Thoracic aorta (tissue), 2 donors: ENCODE results near the gene PLXDC2. TPM values are rescaled to one million over a fixed set of nuclear protein-coding genes. Genes with fewer than 3 reads are reported as not detected.

Experiments
- ATAC-seq: fragments of 150-250 bp; one replicate; pipeline ENCODE4 v1.8.0; 2017; ENCODE audit warnings: low read depth; ENCODE audit not compliant: insufficient number of reproducible peaks, low FRiP score
- DNase-seq: peaks from one replicate; pipeline ENCODE4 v3.0.0-alpha.2; 2020; ENCODE audit warnings: low spot score
- H3K27ac ChIP-seq, 2 donors: fragments of 200-600 bp; sonication (generic); 1 replicate in 1 of 2; 2 replicates in 1 of 2; pipeline ENCODE4 v1.5.1; 2016; ENCODE audit warnings: mild to moderate bottlenecking in 2 of 2, moderate library complexity in 2 of 2
- H3K27me3 ChIP-seq: fragments of 200-600 bp; sonication (generic); replicated peaks from 2 replicates; pipeline ENCODE4 v1.6.0; 2016; ENCODE audit warnings: mild to moderate bottlenecking; ENCODE audit not compliant: insufficient read depth
- H3K36me3 ChIP-seq: fragments of 200-600 bp; sonication (generic); one replicate; pipeline ENCODE4 v1.5.1; 2016
- H3K4me1 ChIP-seq, 2 donors: fragments of 200-600 bp; sonication (generic); 1 replicate in 1 of 2; 2 replicates in 1 of 2; pipeline versions ENCODE4 v1.5.1 to v1.6.0; 2016; ENCODE audit warnings: low read depth in 2 of 2, mild to moderate bottlenecking in 1 of 2; ENCODE audit not compliant: control insufficient read depth in 1 of 2
- H3K4me3 ChIP-seq: fragments of 200-600 bp; sonication (generic); 2 replicates; pipeline ENCODE4 v1.5.1; 2016; ENCODE audit warnings: mild to moderate bottlenecking
- H3K9me3 ChIP-seq: fragments of 200-600 bp; sonication (generic); 2 replicates; pipeline ENCODE4 v1.5.1; 2016
- total RNA-seq, 2 donors: library from RNA; depleted of rRNA; stranded (reverse); fragments of >200 nt; gene quantifications; one replicate each; pipeline versions ENCODE4 v1.1.0 to v1.2.3, GENCODE V29; 2016
- TF ChIP-seq, protein P1 (sequence below): fragments of 200-600 bp; sonication (generic); IDR thresholded peaks from one replicate; pipeline ENCODE4 v1.5.1; 2019; ENCODE audit warnings: antibody characterized with exemption

The PLXDC2 gene
- total RNA-seq, 2 donors from 2014 or later, result 105 to 155 TPM

DNA sequence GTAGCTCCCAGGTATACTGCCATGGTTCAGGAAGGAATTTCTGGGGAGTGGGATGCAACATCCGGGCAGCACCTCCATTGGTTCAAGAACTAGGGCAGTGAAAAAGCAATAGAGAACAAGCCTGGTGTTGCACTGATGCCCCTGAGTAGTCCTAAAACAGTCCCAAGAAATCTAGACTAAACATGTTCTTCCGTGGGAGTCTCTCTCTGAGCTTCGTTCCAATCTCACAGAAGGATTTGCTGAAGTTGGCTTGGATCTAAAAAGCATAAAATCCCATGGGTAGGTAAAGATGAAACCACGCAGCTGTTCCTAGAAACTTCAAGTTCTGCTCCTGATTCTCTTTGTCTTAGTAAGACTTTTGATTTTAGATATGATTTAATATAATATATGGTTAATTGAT is 154.5 kb downstream of the PLXDC2 start:
- Histone ChIP-seq H3K36me3 (no peaks in the 10 kb centered on the region), H3K9me3 (no peaks in the 10 kb centered on the region), H3K27ac (peak overlapping the region in 1 of 2 donors; percentile 31), H3K27me3 (no peaks in the 10 kb centered on the region), H3K4me3 (peak overlapping the region; percentile 20), H3K4me1 (peaks cover 28 to 68% of the 10 kb centered on the region in 2 donors)
- ATAC-seq (no peak), DNase-seq (no peak)
- TF ChIP-seq, protein P1, sequence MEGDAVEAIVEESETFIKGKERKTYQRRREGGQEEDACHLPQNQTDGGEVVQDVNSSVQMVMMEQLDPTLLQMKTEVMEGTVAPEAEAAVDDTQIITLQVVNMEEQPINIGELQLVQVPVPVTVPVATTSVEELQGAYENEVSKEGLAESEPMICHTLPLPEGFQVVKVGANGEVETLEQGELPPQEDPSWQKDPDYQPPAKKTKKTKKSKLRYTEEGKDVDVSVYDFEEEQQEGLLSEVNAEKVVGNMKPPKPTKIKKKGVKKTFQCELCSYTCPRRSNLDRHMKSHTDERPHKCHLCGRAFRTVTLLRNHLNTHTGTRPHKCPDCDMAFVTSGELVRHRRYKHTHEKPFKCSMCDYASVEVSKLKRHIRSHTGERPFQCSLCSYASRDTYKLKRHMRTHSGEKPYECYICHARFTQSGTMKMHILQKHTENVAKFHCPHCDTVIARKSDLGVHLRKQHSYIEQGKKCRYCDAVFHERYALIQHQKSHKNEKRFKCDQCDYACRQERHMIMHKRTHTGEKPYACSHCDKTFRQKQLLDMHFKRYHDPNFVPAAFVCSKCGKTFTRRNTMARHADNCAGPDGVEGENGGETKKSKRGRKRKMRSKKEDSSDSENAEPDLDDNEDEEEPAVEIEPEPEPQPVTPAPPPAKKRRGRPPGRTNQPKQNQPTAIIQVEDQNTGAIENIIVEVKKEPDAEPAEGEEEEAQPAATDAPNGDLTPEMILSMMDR, result no peak

DNA sequence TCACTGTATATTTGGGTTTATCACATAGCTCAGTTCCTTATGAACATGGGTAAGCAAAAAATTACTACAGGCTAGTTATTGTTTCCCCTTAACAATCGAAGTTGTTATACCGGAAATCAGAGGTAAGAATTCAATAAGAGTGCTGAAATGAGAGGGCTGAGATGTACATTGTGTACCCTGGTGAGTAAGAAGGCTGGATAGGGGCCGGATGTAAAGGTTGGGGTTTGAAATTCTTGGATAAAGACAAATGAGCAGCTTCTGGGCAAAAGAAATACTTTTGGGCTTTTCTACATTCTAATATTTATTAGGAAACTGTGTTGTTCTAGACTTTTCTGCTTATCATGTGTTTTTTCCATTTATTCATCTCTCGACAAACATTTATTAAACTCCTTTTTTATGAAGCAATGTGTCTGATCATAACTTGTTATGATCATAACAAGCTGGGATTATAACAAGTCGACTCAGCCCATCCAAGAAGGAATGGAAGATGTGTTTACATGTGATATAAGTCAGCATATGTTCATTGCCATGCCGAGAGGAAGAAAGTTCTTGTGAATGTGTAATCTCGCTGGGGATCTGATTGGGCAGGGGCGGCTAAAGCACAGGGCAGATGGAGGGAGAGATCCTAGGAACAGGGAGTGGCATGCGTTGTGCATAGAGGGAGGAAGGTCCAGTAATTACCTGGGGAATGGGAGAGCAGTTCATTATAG is 155.3 kb downstream of the PLXDC2 start:
- peaks cover 28 to 74% of the 10 kb centered on the region in 2 donors for H3K4me1 ChIP-seq
- ATAC-seq, result no peak
- DNase-seq, result no peak
- no peaks in the 10 kb centered on the region for H3K36me3 ChIP-seq
- H3K9me3 ChIP-seq, result no peaks in the 10 kb centered on the region
- H3K27me3 ChIP-seq, result no peaks in the 10 kb centered on the region
- TF ChIP-seq, protein P1, result no peak
- peak overlapping the region; percentile 20 for H3K4me3 ChIP-seq
- H3K27ac ChIP-seq, result peak overlapping the region in 1 of 2 donors; percentile 18

DNA sequence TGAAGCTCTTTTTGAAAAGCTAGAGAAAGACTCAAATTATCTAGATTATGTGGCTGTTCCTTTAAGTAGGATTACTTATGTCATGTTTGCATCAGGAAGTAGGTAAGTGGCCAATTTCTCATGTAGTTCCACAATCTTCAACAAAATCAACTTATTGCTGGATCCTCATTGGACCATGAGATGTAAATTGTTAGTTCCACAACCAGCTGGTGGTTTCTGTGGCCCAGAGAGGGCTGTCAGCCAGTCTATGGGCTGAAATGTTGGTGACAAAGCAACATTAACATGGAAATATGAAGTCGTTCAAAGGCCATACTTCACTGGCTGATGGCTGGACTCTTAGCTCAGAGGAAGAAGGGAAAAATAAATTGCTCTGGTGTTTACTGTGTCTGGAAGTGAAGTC is 157.9 kb downstream of the PLXDC2 start:
- no peaks in the 10 kb centered on the region for H3K9me3 ChIP-seq
- no peak overlapping the region for H3K4me3 ChIP-seq
- no peaks in the 10 kb centered on the region for H3K27me3 ChIP-seq
- ATAC-seq (no peak), DNase-seq (no peak)
- peak overlapping the region; percentile 18 to 48 for H3K27ac ChIP-seq
- TF ChIP-seq, protein P1, result no peak
- H3K4me1 ChIP-seq, result peaks cover 28 to 68% of the 10 kb centered on the region in 2 donors
- no peaks in the 10 kb centered on the region for H3K36me3 ChIP-seq

DNA sequence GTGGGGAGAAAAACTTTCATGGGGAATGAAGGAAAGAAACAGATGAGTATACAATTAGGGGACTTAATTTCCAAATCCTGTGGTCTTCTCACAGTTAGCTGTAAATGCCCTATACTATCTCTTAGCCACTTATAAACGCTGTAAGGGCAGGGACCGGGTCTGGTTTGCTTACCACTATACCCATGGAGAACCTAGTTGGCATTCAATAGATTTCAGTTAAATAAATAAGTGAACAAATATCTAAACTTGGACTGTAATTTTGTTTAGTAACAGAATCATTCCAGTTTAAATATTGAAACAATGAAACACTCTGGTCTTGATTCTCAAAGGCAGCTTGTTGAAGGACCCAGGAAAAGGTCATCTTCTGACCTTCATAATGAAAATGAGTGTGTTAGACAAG is 158.3 kb downstream of the PLXDC2 start:
- H3K27ac ChIP-seq, result peak overlapping the region; percentile 18 to 48
- H3K4me3 ChIP-seq, result no peak overlapping the region
- ATAC-seq, result no peak
- H3K27me3 ChIP-seq, result no peaks in the 10 kb centered on the region
- no peaks in the 10 kb centered on the region for H3K9me3 ChIP-seq
- peaks cover 31 to 69% of the 10 kb centered on the region in 2 donors for H3K4me1 ChIP-seq
- TF ChIP-seq, protein P1, result no peak
- no peaks in the 10 kb centered on the region for H3K36me3 ChIP-seq
- DNase-seq, result no peak

DNA sequence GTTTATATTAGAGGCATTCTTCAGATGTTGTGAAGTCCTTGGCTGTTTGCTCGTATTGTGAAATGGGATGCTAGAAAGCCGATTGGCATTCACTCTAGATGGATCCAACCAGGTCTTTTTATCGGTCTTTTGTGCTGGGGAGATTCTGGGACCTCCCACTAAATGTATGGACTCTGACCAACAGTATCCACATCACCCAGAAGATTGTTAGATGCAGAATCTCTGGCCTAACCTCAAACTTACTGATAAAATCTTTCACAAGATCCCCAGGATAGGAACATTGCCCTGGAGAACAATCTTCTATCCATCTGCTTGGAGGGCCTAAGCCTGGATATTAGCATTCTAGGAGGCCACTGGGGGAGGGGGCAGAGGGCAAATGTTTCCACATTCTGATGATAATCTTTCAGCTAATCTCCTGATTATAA is 160.9 kb downstream of the PLXDC2 start:
- Histone ChIP-seq H3K27me3 (no peaks in the 10 kb centered on the region), H3K36me3 (no peaks in the 10 kb centered on the region), H3K4me1 (peaks cover 20 to 55% of the 10 kb centered on the region in 2 donors), H3K9me3 (no peaks in the 10 kb centered on the region), H3K27ac (no peak overlapping the region), H3K4me3 (no peak overlapping the region)
- ATAC-seq, result no peak
- TF ChIP-seq, protein P1, result no peak
- no peak for DNase-seq
